Kidney tubule cell (primary cell): ENCODE data around the gene KANK2.
"Not testable (repeated sequence)": the region's sequence is repeated elsewhere in the genome, so short reads cannot be mapped to it uniquely, and the experiment has no call there.

ENCODE experiments used
- DNase-seq: peaks from one replicate; pipeline ENCODE4 v3.0.0-alpha.2; 2018; ENCODE audit warnings: low spot score

The KANK2 gene

GRCh38 chr19:11140023-11140538 lies 57.3 kb downstream of the KANK2 start:
- DNase-seq = not testable (repeated sequence)

GRCh38 chr19:11138601-11139300 lies 58.6 kb downstream of the KANK2 start:
- DNase-seq = peak; percentile 84

GRCh38 chr19:11137542-11138384 lies 59.6 kb downstream of the KANK2 start:
- DNase-seq = peak; percentile 93

GRCh38 chr19:11136400-11137101 lies 60.8 kb downstream of the KANK2 start:
- no peak for DNase-seq

- no peak for DNase-seq
These were observed 65.9 kb downstream of the KANK2 start for GRCh38 chr19:11131471-11131870.

- DNase-seq = peak; percentile 71
These were observed 66.4 kb downstream of the KANK2 start for GRCh38 chr19:11130824-11131455.

- no peak for DNase-seq
These were observed 69.4 kb downstream of the KANK2 start for GRCh38 chr19:11127905-11128304.

- peak; percentile 69 for DNase-seq
These were observed 71.2 kb downstream of the KANK2 start for GRCh38 chr19:11125994-11126685.

GRCh38 chr19:11124157-11124556 lies 73.2 kb downstream of the KANK2 start:
- DNase-seq = not testable (repeated sequence)

- DNase-seq = no peak
These were observed 74.2 kb downstream of the KANK2 start for GRCh38 chr19:11123114-11123513.

- DNase-seq = not testable (repeated sequence)
These were observed 75.4 kb downstream of the KANK2 start for GRCh38 chr19:11121963-11122362.

GRCh38 chr19:11116507-11116906 lies 80.8 kb downstream of the KANK2 start:
- DNase-seq = no peak

GRCh38 chr19:11115895-11116446 lies 81.4 kb downstream of the KANK2 start:
- DNase-seq = no peak

- no peak for DNase-seq
These were observed 82.3 kb downstream of the KANK2 start for GRCh38 chr19:11115042-11115441.
